GM12892 (cell line): ENCODE measurements around the gene SMYD3.

Source experiments
- POLR2A ChIP-seq: IDR thresholded peaks from 2 replicates; pipeline ENCODE4 v1.6.1; 2011; ENCODE audit warnings: low read depth, low read length, control low read depth
- POLR2AphosphoS5 ChIP-seq: IDR thresholded peaks from 2 replicates; pipeline ENCODE4 v1.6.1; 2011; ENCODE audit warnings: low read depth, low read length, control low read depth
- TAF1 ChIP-seq: IDR thresholded peaks from 2 replicates; pipeline ENCODE4 v1.6.1; 2011; ENCODE audit warnings: low read depth, mild to moderate bottlenecking, control low read depth, low read length, borderline replicate concordance

GRCh38 chr1:245873883-245874671, 633.0 kb downstream of the SMYD3 start:
- TF ChIP-seq POLR2AphosphoS5 (no peak), TAF1 (no peak), POLR2A (no peak)
